Immature natural killer cell (primary cell): Measurements from ENCODE around the gene TNFRSF25. TPM values are rescaled to one million over a fixed set of nuclear protein-coding genes. Genes with fewer than 3 reads are reported as not detected.
"Not testable (repeated sequence)": the region's sequence is repeated elsewhere in the genome, so short reads cannot be mapped to it uniquely, and the experiment has no call there.

Experiments used
- DNase-seq, 3 donors: peaks; one replicate each; pipeline ENCODE4 v3.0.0; 2022; ENCODE audit warnings: mixed read lengths in 1 of 3
- H3K27ac Mint-ChIP-seq, 6 donors: one replicate each; pipeline ENCODE4 v1.8.0; 2020; ENCODE audit warnings: mixed read lengths in 6 of 6, mild to moderate bottlenecking in 5 of 6, inconsistent platforms in 4 of 6, moderate library complexity in 3 of 6
- H3K27me3 Mint-ChIP-seq, 3 donors: one replicate each; pipeline ENCODE4 v1.8.0; 2020 to 2021; ENCODE audit warnings: low read depth in 3 of 3, mild to moderate bottlenecking in 3 of 3, mixed read lengths in 3 of 3, moderate library complexity in 3 of 3, inconsistent platforms in 1 of 3
- H3K36me3 Mint-ChIP-seq, 3 donors: one replicate each; pipeline ENCODE4 v1.8.0; 2020; ENCODE audit warnings: mixed read lengths in 3 of 3, inconsistent platforms in 2 of 3, mild to moderate bottlenecking in 2 of 3
- H3K4me1 Mint-ChIP-seq, 2 donors: one replicate each; pipeline ENCODE4 v1.8.0; 2020; ENCODE audit warnings: inconsistent platforms in 2 of 2, mild to moderate bottlenecking in 2 of 2, mixed read lengths in 2 of 2, moderate library complexity in 1 of 2
- H3K4me3 Mint-ChIP-seq, 5 donors: one replicate each; pipeline ENCODE4 v1.8.0; 2020; ENCODE audit warnings: mild to moderate bottlenecking in 5 of 5, mixed read lengths in 5 of 5, inconsistent platforms in 3 of 5, moderate library complexity in 3 of 5
- H3K9me3 Mint-ChIP-seq, 6 donors: one replicate each; pipeline ENCODE4 v1.8.0; 2020; ENCODE audit warnings: mild to moderate bottlenecking in 6 of 6, mixed read lengths in 6 of 6, inconsistent platforms in 4 of 6, moderate library complexity in 3 of 6
- polyA plus RNA-seq, 3 donors: library from polyadenylated mRNA; unstranded; fragments of 300-500 nt; fragmentation: Illumina TruSeq; gene quantifications; one replicate each; pipeline ENCODE4 v1.2.3, GENCODE V29; 2021

The TNFRSF25 gene
- polyA plus RNA-seq, 3 donors from 2014 or later, result 3.1 to 15.3 (median 9.8) TPM

DNA sequence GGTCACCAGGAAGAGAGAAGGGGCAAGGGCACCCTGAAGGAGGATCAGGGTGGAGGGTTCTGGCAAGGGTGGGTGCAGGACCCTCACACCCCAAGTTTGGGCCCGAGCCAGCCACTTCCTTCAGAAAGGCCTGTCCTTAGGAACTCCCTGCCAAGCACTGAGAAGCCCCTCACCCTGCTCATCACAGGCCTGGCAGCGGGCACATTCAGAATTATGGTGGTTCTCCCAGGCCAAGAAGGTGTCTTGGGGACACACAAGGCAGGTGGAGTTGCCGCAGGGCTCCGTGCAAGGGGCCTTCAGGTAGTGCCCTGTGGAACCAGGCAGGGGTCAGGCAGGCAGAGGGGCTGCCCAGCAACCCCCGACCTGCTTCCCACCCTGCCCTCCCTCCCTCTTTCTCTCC, 1.1 kb downstream of the TNFRSF25 start:
- peaks cover 15 to 28% of the 10 kb centered on the region in 2 donors for H3K4me1 Mint-ChIP-seq
- DNase-seq, result no peak

DNA sequence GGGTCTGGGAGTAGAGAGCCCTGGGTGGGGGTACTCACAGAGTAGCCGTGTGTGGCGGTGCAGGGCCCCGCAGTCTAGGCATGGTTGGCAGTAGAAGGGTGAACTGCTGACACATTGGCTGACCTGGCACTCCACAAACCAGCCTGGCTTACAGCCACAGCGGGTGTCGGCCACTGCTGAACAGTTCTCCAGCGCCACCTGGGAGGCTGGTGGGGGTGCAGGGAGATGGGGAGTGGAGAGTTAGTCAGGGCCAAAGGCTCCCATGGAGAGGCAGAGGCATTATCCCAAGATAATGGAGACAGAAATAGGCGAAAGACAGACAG, 1.5 kb downstream of the TNFRSF25 start:
- Mint-ChIP-seq H3K27ac (peak overlapping the region in 4 of 6 donors; percentile 35 to 58 (median 46)), H3K9me3 (no peaks in the 10 kb centered on the region), H3K4me3 (peak overlapping the region; percentile 59 to 83 (median 81)), H3K27me3 (peaks cover 2 to 14% (median 4%) of the 10 kb centered on the region in 3 donors), H3K4me1 (peaks cover 16 to 32% of the 10 kb centered on the region in 2 donors), H3K36me3 (peaks cover 0 to 9% (median 3%) of the 10 kb centered on the region in 3 donors)
- DNase-seq, result no peak

More for the DNA sequence above, 1.1 kb downstream of the TNFRSF25 start:
- no peaks in the 10 kb centered on the region for H3K9me3 Mint-ChIP-seq
- H3K27me3 Mint-ChIP-seq, result peaks cover 0 to 14% (median 4%) of the 10 kb centered on the region in 3 donors
- H3K4me3 Mint-ChIP-seq, result peak overlapping the region; percentile 59 to 83 (median 81)
- peaks cover 0 to 9% (median 3%) of the 10 kb centered on the region in 3 donors for H3K36me3 Mint-ChIP-seq
- H3K27ac Mint-ChIP-seq, result peak overlapping the region in 4 of 6 donors; percentile 35 to 83 (median 58)

- H3K4me3 Mint-ChIP-seq, result peak overlapping the region in 1 of 5 donors; percentile 25
- H3K36me3 Mint-ChIP-seq, result peaks cover 0 to 9% (median 3%) of the 10 kb centered on the region in 3 donors
- DNase-seq, result no peak
- peaks cover 16 to 35% of the 10 kb centered on the region in 2 donors for H3K4me1 Mint-ChIP-seq
- H3K27ac Mint-ChIP-seq, result peak overlapping the region in 1 of 6 donors; percentile 75
- H3K27me3 Mint-ChIP-seq, result peaks cover 3 to 14% (median 4%) of the 10 kb centered on the region in 3 donors
- no peaks in the 10 kb centered on the region for H3K9me3 Mint-ChIP-seq
Measured at GRCh38 chr1:6463120-6463412, 2.9 kb downstream of the TNFRSF25 start.

DNA sequence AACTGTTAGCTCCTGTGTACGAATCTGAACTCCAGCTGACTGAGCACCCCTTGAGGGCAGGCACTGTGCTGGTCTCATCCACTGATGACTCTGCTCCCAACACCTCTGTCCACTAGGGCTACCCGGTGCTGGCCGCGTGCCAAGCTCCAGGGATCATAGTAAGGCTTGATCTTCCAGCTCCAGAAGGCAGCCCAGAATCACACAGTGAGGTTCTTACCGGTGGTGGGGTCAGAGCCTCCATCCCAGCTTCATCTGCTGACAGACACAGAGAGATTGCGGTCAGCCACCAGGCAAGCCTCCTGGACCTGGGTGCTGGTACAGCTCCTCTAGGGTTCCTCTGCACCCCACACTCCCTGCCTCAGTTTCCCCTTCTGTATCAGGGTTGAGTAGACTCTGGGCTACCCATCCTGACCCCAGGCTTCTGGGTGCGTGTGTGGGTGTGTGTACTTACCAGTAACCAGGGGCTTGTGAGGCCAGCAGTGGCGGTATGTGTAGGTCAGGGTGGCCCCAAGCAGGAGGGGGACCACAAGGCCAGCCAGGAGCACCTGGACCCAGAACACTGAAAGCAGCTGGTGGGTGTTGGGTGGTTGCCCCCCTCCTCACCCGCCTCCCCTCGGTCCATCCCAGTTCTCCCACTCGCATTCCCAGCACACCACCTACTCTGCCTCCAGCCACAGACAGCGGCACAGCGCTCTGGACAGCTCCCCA, 3.4 kb downstream of the TNFRSF25 start:
- peaks cover 0 to 9% (median 3%) of the 10 kb centered on the region in 3 donors for H3K36me3 Mint-ChIP-seq
- H3K27ac Mint-ChIP-seq, result peak overlapping the region in 5 of 6 donors; percentile 25 to 89 (median 79)
- peak overlapping the region in 4 of 5 donors; percentile 21 to 67 (median 48) for H3K4me3 Mint-ChIP-seq
- H3K4me1 Mint-ChIP-seq, result peaks cover 16 to 35% of the 10 kb centered on the region in 2 donors
- DNase-seq, result no peak
- no peaks in the 10 kb centered on the region for H3K9me3 Mint-ChIP-seq
- H3K27me3 Mint-ChIP-seq, result peaks cover 3 to 13% (median 4%) of the 10 kb centered on the region in 3 donors

DNA sequence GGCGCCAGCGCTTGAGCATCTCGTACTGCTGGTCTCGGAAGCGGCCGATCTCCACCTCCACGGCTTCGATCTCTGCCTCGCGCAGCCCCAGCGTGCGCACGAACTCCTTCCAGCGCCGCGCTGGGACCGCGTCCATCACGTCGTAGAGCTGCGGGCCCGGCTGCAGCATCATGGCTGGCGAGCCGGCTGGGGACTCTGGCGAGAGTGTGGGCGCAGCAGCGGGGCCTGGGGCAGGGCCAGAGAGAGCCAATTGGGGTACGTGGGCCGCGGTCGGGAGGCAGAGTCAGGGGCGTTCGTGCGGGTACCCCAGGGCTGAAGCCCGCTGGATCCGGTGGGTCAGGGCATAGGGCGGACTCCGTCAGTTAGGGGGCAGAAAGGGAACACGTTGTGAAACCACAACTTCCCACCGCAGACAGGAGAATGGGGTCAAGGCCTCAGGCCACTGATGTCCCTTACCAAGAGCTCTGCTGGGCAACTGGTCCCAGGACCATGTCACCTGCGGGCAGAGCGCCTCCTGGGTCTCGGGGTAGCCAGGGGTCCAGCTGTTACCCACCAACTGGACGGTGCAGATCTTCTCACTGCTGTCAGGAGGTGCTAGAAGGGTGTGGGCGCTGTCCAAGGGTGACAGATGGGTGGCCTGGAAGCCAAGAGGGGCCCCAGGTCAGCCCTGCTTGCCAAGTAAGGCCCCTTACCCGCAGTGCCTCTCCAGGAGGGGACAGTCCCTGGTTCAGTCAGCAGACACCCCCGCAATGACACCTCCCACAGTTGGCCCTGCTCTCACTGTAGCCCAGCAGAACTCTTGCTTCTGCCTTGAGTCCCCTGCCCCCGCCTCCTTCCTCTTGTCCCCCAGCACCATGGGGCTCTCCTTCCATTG, 4.2 kb downstream of the TNFRSF25 start:
- Mint-ChIP-seq H3K4me1 (peaks cover 16 to 36% of the 10 kb centered on the region in 2 donors), H3K4me3 (peak overlapping the region in 4 of 5 donors; percentile 21 to 67 (median 48)), H3K9me3 (no peaks in the 10 kb centered on the region), H3K36me3 (peaks cover 0 to 9% (median 3%) of the 10 kb centered on the region in 3 donors), H3K27ac (peak overlapping the region in 5 of 6 donors; percentile 59 to 89 (median 79)), H3K27me3 (peaks cover 5 to 16% (median 9%) of the 10 kb centered on the region in 3 donors)
- DNase-seq, result no peak

DNA sequence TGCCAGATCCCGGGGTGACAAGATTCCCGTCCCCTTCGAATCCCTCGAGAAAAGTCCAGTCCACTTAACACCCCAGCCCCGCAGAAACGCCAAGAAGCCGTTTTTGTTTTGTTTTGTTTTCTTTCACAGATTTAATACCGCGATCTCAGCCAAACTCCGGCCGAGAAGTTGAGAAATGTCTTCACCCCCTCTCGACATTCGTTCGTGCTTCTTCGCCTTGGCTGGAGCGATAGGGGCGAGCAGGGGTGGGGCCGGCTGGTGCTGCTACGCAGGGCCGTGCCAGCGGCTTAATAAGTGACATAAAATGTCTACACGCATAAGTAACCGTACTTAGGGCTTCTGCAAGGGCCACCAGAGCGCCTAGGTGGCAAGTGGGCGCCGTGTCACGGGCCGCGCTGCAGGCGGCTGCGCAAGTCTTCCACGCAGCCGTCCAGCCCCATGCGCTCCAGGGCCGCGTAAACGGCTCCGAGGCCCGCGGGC, 4.9 kb downstream of the TNFRSF25 start:
- peaks cover 9 to 18% (median 14%) of the 10 kb centered on the region in 3 donors for H3K27me3 Mint-ChIP-seq

DNA sequence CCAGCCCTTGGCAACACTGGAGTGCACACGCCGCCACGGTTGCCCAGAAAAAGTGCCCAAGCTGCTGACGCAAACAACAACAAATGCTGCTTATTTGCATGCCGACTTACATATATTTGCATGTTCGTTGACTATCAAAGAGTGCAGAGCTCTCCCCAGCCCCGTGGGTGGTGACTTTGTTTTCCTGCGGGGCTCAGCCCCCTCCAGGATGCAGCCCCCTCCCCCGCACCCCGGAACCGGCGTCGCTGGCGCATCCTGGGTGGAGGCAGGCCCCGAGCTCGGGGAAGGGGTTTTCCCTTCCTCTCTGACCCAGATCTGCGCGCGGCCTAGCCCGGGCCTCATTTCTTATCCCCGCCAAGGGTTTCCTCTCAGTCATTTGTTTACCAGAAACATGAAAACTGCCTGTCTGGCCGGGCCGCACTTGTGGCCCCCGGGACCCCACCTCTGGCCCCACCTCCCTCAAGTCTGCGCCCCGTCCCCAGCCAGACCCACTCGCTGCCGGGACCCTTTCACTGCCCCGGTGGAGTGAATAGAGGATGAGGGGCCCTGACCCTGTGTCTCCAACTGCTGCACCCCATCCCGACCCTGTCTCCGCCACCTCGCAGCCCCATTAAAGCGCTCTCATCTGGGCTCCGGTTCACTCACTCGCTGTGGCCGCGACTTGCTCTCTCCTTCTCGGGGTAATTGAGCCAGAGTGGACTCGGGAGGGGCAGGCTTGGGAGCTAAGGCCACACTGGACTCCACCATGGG, 5.5 kb downstream of the TNFRSF25 start:
- H3K9me3 Mint-ChIP-seq, result no peaks in the 10 kb centered on the region
- peaks cover 0 to 9% (median 3%) of the 10 kb centered on the region in 3 donors for H3K36me3 Mint-ChIP-seq
- H3K4me1 Mint-ChIP-seq, result peaks cover 16 to 36% of the 10 kb centered on the region in 2 donors
- H3K27me3 Mint-ChIP-seq, result peaks cover 9 to 18% (median 14%) of the 10 kb centered on the region in 3 donors
- peak overlapping the region; percentile 77 to 85 (median 83) for H3K4me3 Mint-ChIP-seq
- peak overlapping the region; percentile 68 to 92 (median 86) for H3K27ac Mint-ChIP-seq
- peak; percentile 57 to 73 (median 69) for DNase-seq

More for the DNA sequence above, 4.9 kb downstream of the TNFRSF25 start:
- peak overlapping the region; percentile 77 to 85 (median 83) for H3K4me3 Mint-ChIP-seq
- DNase-seq, result no peak
- H3K27ac Mint-ChIP-seq, result peak overlapping the region; percentile 68 to 92 (median 86)
- no peaks in the 10 kb centered on the region for H3K9me3 Mint-ChIP-seq
- peaks cover 16 to 36% of the 10 kb centered on the region in 2 donors for H3K4me1 Mint-ChIP-seq
- H3K36me3 Mint-ChIP-seq, result peaks cover 0 to 9% (median 3%) of the 10 kb centered on the region in 3 donors

DNA sequence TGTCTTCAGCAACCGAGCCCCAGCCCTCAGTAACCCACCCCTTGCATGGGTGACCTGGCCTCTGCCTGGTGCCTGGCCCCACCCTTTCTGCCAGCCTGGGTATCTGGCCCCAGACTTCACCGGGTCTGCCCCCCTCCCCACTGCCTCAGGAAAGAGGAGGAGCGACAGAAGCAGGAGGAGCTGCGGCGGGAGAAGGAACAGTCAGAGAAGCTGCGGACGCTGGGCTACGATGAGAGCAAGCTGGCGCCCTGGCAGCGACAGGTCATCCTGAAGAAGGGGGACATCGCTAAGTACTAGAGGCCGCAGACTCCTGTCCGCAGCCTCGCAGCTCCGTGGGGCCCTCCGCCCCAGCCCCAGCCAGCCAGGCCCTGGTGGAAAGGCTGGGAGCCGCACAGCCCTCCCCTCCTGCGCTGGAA, 6.1 kb downstream of the TNFRSF25 start:
- Mint-ChIP-seq H3K4me3 (peak overlapping the region; percentile 77 to 85 (median 83)), H3K4me1 (peaks cover 16 to 34% of the 10 kb centered on the region in 2 donors), H3K27me3 (peaks cover 9 to 18% (median 14%) of the 10 kb centered on the region in 3 donors), H3K36me3 (peaks cover 0 to 9% (median 3%) of the 10 kb centered on the region in 3 donors), H3K9me3 (no peaks in the 10 kb centered on the region), H3K27ac (peak overlapping the region; percentile 58 to 92 (median 86))
- DNase-seq, result peak in 2 of 3 donors; percentile 15 to 26

- no peak overlapping the region for H3K27ac Mint-ChIP-seq
- H3K36me3 Mint-ChIP-seq, result no peaks in the 10 kb centered on the region
- DNase-seq, result no peak
- H3K4me3 Mint-ChIP-seq, result no peak overlapping the region
- peaks cover 10 to 19% (median 17%) of the 10 kb centered on the region in 3 donors for H3K27me3 Mint-ChIP-seq
- peaks cover 12 to 19% of the 10 kb centered on the region in 2 donors for H3K4me1 Mint-ChIP-seq
- H3K9me3 Mint-ChIP-seq, result no peaks in the 10 kb centered on the region
Measured at GRCh38 chr1:6456800-6457466, 9.0 kb downstream of the TNFRSF25 start.

DNA sequence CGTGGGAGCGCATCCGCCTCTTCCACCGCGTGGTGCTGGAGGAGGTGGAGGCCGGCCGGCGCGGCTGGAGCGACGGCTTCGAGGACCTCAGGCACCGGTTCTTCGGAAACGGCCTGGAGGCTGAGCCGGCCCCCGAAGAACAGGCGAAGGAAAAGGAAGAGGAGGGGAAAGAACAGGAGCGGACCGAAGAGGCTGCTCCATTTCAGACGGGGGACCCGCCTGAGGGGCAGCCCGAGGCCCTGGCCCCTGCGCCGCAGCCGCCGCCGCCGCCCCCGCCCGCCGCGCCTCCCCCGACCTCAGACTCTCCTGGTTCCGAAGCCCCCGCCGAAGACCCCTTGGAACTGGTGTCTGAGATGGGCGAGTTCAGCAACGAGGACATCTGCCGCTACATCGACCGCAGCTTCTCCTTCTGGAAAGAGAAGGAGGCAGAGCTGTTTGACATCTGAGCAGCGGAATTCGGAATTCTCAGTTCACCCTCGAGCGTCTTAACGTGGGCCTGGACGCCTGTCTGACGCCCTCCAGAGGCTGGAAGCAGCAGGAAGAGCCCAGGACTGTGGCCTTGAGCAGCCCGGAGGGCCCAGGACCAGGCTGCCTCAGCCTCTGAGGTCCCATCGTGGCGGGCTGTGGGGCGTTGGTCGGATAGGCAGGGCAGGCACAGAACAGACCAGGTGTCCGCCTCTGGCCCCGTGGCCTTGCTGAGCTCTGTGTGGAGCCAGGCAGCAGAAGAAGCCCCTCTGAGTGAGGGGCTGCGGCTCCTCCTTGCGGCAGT, 10.0 kb downstream of the TNFRSF25 start:
- H3K27ac Mint-ChIP-seq, H3K36me3 Mint-ChIP-seq, H3K4me3 Mint-ChIP-seq, DNase-seq, H3K9me3 Mint-ChIP-seq: not testable (repeated sequence)
- H3K4me1 Mint-ChIP-seq, result peaks cover 11 to 16% of the 10 kb centered on the region in 2 donors
- H3K27me3 Mint-ChIP-seq, result peaks cover 10 to 17% (median 17%) of the 10 kb centered on the region in 3 donors

- peaks cover 12 to 22% (median 12%) of the 10 kb centered on the region in 3 donors for H3K27me3 Mint-ChIP-seq
- no peaks in the 10 kb centered on the region for H3K9me3 Mint-ChIP-seq
- H3K36me3 Mint-ChIP-seq, result no peaks in the 10 kb centered on the region
- H3K27ac Mint-ChIP-seq, result no peak overlapping the region
- H3K4me3 Mint-ChIP-seq, result no peak overlapping the region
- no peak for DNase-seq
- H3K4me1 Mint-ChIP-seq, result peaks cover 2 to 8% of the 10 kb centered on the region in 2 donors
Measured at GRCh38 chr1:6454856-6455751, 10.9 kb downstream of the TNFRSF25 start.
